ENCODE results near the gene PRMT5. TPM values are rescaled to one million over a fixed set of nuclear protein-coding genes. Genes with fewer than 3 reads are reported as not detected.

Gene PRMT5
- total RNA-seq, 1 experiment from 2014 or later: 107 TPM

DNA sequence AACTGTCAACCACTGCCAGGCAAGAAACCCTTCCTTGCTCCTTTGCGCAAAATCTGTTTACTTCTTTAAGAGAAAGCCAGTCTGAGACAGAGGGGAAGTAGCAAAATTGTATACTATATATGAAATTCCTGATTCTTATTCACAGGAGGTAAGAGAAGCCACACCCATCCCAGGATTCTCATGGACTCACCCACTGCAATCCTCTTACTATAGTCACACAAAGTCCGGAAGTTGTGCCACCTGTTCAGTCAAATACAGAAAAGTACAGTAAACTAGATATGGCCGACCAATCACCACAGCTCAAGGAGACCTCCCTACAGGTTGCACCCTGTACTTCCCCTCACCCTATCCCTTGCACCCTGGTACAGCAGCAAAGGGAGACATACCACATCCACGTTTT is 2.9 kb downstream of the PRMT5 start:
- CTCF ChIA-PET: no interaction called here
- intact Hi-C loops (cut with micrococcal nuclease; ENCODE audit: unreplicated experiment): no loop called here
- POLR2A ChIA-PET: no interaction called here
- no peak overlapping the region for H3K4me3 Mint-ChIP-seq (ENCODE audit: unreplicated experiment)
- peaks cover 3% of the 10 kb centered on the region for H3K36me3 ChIP-seq (ENCODE audit: control insufficient read depth, insufficient read depth, low read length)
- H3K4me3 ChIP-seq (ENCODE audit: low read depth, low read length): no peak overlapping the region
- H3K36me3 Mint-ChIP-seq (ENCODE audit: insufficient read depth, unreplicated experiment): peaks cover 55% of the 10 kb centered on the region
- H3K4me1 ChIP-seq: 0 out of 2 replicates have a peak, but pooled peaks cover 5% of the 10 kb centered on the region
- no peaks in the 10 kb centered on the region for H3K9me3 ChIP-seq
- no peaks in the 10 kb centered on the region for H3K27me3 ChIP-seq (replicated peaks; ENCODE audit: control insufficient read depth, insufficient read depth, low read length)
- TF ChIP-seq, protein P1, sequence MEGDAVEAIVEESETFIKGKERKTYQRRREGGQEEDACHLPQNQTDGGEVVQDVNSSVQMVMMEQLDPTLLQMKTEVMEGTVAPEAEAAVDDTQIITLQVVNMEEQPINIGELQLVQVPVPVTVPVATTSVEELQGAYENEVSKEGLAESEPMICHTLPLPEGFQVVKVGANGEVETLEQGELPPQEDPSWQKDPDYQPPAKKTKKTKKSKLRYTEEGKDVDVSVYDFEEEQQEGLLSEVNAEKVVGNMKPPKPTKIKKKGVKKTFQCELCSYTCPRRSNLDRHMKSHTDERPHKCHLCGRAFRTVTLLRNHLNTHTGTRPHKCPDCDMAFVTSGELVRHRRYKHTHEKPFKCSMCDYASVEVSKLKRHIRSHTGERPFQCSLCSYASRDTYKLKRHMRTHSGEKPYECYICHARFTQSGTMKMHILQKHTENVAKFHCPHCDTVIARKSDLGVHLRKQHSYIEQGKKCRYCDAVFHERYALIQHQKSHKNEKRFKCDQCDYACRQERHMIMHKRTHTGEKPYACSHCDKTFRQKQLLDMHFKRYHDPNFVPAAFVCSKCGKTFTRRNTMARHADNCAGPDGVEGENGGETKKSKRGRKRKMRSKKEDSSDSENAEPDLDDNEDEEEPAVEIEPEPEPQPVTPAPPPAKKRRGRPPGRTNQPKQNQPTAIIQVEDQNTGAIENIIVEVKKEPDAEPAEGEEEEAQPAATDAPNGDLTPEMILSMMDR (IDR thresholded peaks at IDR 0.05; ENCODE audit: insufficient read depth in 1 of 2, low read depth in 1 of 2, low read length in 1 of 2, severe bottlenecking in 1 of 2, unreplicated experiment in 1 of 2): no peak
- no peaks in the 10 kb centered on the region for H3K27me3 Mint-ChIP-seq (ENCODE audit: insufficient read depth, unreplicated experiment)
- H3K4me1 Mint-ChIP-seq (ENCODE audit: low read depth, unreplicated experiment): peaks cover 6% of the 10 kb centered on the region
- H3K27ac Mint-ChIP-seq (ENCODE audit: unreplicated experiment): no peak overlapping the region
- no TSS peak for BruUV-seq (replicated peaks)
- no peak for DNase-seq
- H3K9me3 Mint-ChIP-seq (ENCODE audit: unreplicated experiment): no peaks in the 10 kb centered on the region

DNA sequence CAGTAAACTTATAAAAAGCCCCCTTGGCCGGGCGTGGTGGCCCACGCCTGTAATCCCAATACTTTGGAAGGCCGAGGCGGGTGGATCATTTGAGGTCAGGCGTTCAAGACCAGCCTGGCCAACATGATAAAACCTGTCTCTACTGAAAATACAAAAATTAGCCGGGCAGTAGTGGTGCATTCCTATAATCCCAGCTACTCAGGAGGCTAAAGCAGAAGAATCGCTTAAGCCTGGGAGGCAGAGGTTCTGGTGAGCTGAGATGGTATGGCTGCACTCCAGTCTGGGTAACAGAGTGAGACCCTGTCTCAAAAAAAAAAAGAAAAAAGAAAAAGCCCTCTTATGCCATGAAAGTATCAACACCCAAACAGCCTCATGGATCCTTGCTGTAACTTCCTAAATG is 3.7 kb downstream of the PRMT5 start:
- POLR2A ChIA-PET: no interaction called here
- no peak overlapping the region for H3K4me3 ChIP-seq (ENCODE audit: low read depth, low read length)
- CTCF ChIA-PET: no interaction called here
- no peaks in the 10 kb centered on the region for H3K27me3 ChIP-seq (replicated peaks; ENCODE audit: control insufficient read depth, insufficient read depth, low read length)
- Mint-ChIP-seq H3K4me3 (ENCODE audit: unreplicated experiment) (no peak overlapping the region), H3K27me3 (ENCODE audit: insufficient read depth, unreplicated experiment) (no peaks in the 10 kb centered on the region), H3K27ac (ENCODE audit: unreplicated experiment) (no peak overlapping the region), H3K36me3 (ENCODE audit: insufficient read depth, unreplicated experiment) (peaks cover 61% of the 10 kb centered on the region), H3K9me3 (ENCODE audit: unreplicated experiment) (no peaks in the 10 kb centered on the region), H3K4me1 (ENCODE audit: low read depth, unreplicated experiment) (peaks cover 6% of the 10 kb centered on the region)
- H3K9me3 ChIP-seq: no peaks in the 10 kb centered on the region
- DNase-seq: no peak
- H3K36me3 ChIP-seq (ENCODE audit: control insufficient read depth, insufficient read depth, low read length): peaks cover 3% of the 10 kb centered on the region
- TF ChIP-seq, protein P1 (IDR thresholded peaks at IDR 0.05; ENCODE audit: insufficient read depth in 1 of 2, low read depth in 1 of 2, low read length in 1 of 2, severe bottlenecking in 1 of 2, unreplicated experiment in 1 of 2): no peak
- no TSS peak for BruUV-seq (replicated peaks)
- intact Hi-C loops (cut with micrococcal nuclease; ENCODE audit: unreplicated experiment): no loop called here
- H3K4me1 ChIP-seq: 0 out of 2 replicates have a peak, but pooled peaks cover 5% of the 10 kb centered on the region

DNA sequence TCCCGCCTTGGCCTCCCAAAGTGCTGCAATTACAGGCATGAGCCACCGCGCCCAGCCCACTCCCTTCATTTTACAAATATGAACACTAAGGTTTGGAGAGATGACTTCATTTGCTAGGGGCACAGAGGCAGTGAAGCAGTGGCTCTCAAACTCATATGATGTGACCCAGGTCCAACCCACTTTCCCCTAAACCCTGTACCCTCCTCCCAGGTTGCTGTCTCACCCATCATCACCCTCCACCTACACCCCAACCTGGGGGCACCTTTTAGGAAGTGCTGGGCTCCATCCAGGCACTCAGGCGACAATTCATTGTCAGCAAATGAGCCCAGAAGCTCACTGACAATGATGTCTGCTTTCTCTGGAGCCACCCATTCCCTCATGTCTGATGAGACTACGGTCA is 5.4 kb downstream of the PRMT5 start:
- Histone ChIP-seq H3K27me3 (replicated peaks; ENCODE audit: control insufficient read depth, insufficient read depth, low read length) (no peaks in the 10 kb centered on the region), H3K9me3 (no peaks in the 10 kb centered on the region), H3K4me1 (peaks cover 4% of the 10 kb centered on the region; the same call in 1 of the 2 replicates), H3K4me3 (ENCODE audit: low read depth, low read length) (no peak overlapping the region), H3K36me3 (ENCODE audit: control insufficient read depth, insufficient read depth, low read length) (peaks cover 3% of the 10 kb centered on the region)
- TF ChIP-seq, protein P1 (IDR thresholded peaks at IDR 0.05; ENCODE audit: insufficient read depth in 1 of 2, low read depth in 1 of 2, low read length in 1 of 2, severe bottlenecking in 1 of 2, unreplicated experiment in 1 of 2): no peak
- DNase-seq: no peak
- Mint-ChIP-seq H3K4me3 (ENCODE audit: unreplicated experiment) (no peak overlapping the region), H3K36me3 (ENCODE audit: insufficient read depth, unreplicated experiment) (peaks cover 74% of the 10 kb centered on the region), H3K4me1 (ENCODE audit: low read depth, unreplicated experiment) (peaks cover 6% of the 10 kb centered on the region), H3K27ac (ENCODE audit: unreplicated experiment) (no peak overlapping the region), H3K27me3 (ENCODE audit: insufficient read depth, unreplicated experiment) (peaks cover 2% of the 10 kb centered on the region), H3K9me3 (ENCODE audit: unreplicated experiment) (no peaks in the 10 kb centered on the region)
- POLR2A ChIA-PET: interaction anchor here (0.6 kb wide), 1 partner anchor 30 kb away, joined by 4 read pairs; no protein-coding TSS in a partner anchor
- intact Hi-C loops (cut with micrococcal nuclease; ENCODE audit: unreplicated experiment): no loop called here
- no TSS peak for BruUV-seq (replicated peaks)
- CTCF ChIA-PET: no interaction called here

Data from Caco-2 (cell line).